ENCODE results near the gene CCDC107. TPM values are rescaled to one million over a fixed set of nuclear protein-coding genes. Genes with fewer than 3 reads are reported as not detected.

CCDC107 gene
- total RNA-seq, 1 experiment from 2014 or later, result 12.0 TPM

DNA sequence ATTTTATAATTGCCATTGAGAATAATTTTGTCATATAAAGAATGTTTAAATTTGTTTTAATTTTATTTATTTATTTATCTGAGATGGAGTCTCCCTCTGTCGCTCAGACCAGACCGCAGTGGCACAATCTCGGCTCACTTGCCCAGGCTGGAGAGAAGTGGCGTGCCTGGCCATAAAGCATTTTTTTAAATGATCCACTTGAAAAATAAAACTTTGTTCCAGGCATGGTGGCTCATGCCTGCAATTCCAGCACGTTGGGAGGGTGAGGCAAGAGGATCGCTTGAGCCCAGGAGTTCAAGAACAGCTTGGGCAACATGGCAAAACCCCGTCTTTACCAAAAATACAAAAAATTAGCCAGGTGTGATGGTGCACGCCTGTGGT is 5.3 kb upstream of the CCDC107 start:
- H3K79me1 ChIP-seq (ENCODE audit: insufficient read depth, low read depth, low read length, poor library complexity, severe bottlenecking), result no peaks in the 10 kb centered on the region
- Mint-ChIP-seq H3K27ac (no peak overlapping the region), H3K4me1 (peaks cover 25 to 32% of the 10 kb centered on the region in 2 experiments), H3K27me3 (ENCODE audit: low read depth) (peaks cover 21% of the 10 kb centered on the region), H3K36me3 (ENCODE audit: insufficient read depth in 1 of 3, low read depth in 3 of 3) (peaks cover 0 to under 1% (median 0%) of the 10 kb centered on the region in 3 experiments; a peak in 1 of 7 replicates), H3K9me3 (peaks cover under 1 to 1% of the 10 kb centered on the region in 2 experiments; a peak in 3 of 5 replicates), H3K4me3 (no peak overlapping the region)
- TF ChIP-seq, protein P1, sequence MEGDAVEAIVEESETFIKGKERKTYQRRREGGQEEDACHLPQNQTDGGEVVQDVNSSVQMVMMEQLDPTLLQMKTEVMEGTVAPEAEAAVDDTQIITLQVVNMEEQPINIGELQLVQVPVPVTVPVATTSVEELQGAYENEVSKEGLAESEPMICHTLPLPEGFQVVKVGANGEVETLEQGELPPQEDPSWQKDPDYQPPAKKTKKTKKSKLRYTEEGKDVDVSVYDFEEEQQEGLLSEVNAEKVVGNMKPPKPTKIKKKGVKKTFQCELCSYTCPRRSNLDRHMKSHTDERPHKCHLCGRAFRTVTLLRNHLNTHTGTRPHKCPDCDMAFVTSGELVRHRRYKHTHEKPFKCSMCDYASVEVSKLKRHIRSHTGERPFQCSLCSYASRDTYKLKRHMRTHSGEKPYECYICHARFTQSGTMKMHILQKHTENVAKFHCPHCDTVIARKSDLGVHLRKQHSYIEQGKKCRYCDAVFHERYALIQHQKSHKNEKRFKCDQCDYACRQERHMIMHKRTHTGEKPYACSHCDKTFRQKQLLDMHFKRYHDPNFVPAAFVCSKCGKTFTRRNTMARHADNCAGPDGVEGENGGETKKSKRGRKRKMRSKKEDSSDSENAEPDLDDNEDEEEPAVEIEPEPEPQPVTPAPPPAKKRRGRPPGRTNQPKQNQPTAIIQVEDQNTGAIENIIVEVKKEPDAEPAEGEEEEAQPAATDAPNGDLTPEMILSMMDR (conservative IDR thresholded peaks at IDR 0.05), result no peak
- no peaks in the 10 kb centered on the region for H3K9me3 ChIP-seq (ENCODE audit: control insufficient read depth, low read depth, low read length)
- no peak overlapping the region for H2BK20ac ChIP-seq (ENCODE audit: low read depth, low read length, poor library complexity, severe bottlenecking)
- H3K23ac ChIP-seq (ENCODE audit: insufficient read length, low read depth, low read length), result no peak overlapping the region
- no peak overlapping the region for H2AK5ac ChIP-seq (ENCODE audit: insufficient read length, low read length)
- H2AFZ ChIP-seq (ENCODE audit: low read length), result no peak overlapping the region
- no peak for DNase-seq
- H3K27me3 ChIP-seq (ENCODE audit: insufficient read depth, low read length), result 0 out of 2 replicates have a peak, but pooled peaks cover 2% of the 10 kb centered on the region
- no peak overlapping the region for H4K8ac ChIP-seq (replicated peaks; ENCODE audit: insufficient read length, low read depth, low read length)
- H3K14ac ChIP-seq (ENCODE audit: insufficient read depth, low read length), result no peak overlapping the region
- peaks cover 3% of the 10 kb centered on the region; the same call in 1 of the 2 replicates for H3K4me1 ChIP-seq (ENCODE audit: insufficient read depth, low read length)
- H2BK120ac ChIP-seq (ENCODE audit: low read depth, low read length, poor library complexity, severe bottlenecking), result no peak overlapping the region
- H3K27ac ChIP-seq (ENCODE audit: insufficient read length, low read depth, low read length), result no peak overlapping the region
- peaks cover 7% of the 10 kb centered on the region for H3K23me2 ChIP-seq (ENCODE audit: insufficient read length, low read depth, low read length, poor library complexity, severe bottlenecking)
- no CpG with 5 or more reads among the region's 8 CpGs for WGBS (ENCODE audit: extremely low coverage, insufficient read length, low lambda C conversion rate)
- no peak overlapping the region for H2BK15ac ChIP-seq (ENCODE audit: low read depth, low read length)
- H3K9ac ChIP-seq (ENCODE audit: extremely low read depth, insufficient read length, low read length), result no peak overlapping the region
- no peak overlapping the region for H3K18ac ChIP-seq (ENCODE audit: insufficient read length, low read depth, low read length)
- no peak overlapping the region for H3K56ac ChIP-seq (ENCODE audit: insufficient read length, low read depth, low read length)
- no peaks in the 10 kb centered on the region for H3K79me2 ChIP-seq (ENCODE audit: insufficient read depth, low read length)
- no peaks in the 10 kb centered on the region for H4K20me1 ChIP-seq (ENCODE audit: control insufficient read depth, insufficient read depth, insufficient read length)
- no peak overlapping the region for H2BK5ac ChIP-seq (ENCODE audit: insufficient read length, low read length)
- H3K4ac ChIP-seq (ENCODE audit: low read depth, low read length), result no peak overlapping the region
- no peak overlapping the region for H3T11ph ChIP-seq (ENCODE audit: low read length)
- no peak overlapping the region for H3K4me2 ChIP-seq (ENCODE audit: insufficient read depth, insufficient read length, low read length)
- no peak overlapping the region for H4K91ac ChIP-seq (ENCODE audit: insufficient read length, low read depth, low read length)
- H4K5ac ChIP-seq (ENCODE audit: insufficient read length, low read depth, low read length), result no peak overlapping the region
- H2BK12ac ChIP-seq (ENCODE audit: insufficient read length, low read depth, low read length), result no peak overlapping the region

Measured in H9 (cell line).